Keratinocyte (primary cell): ENCODE data around the gene NT5C3A.
"Not testable (repeated sequence)": the region's sequence is repeated elsewhere in the genome, so short reads cannot be mapped to it uniquely, and the experiment has no call there.

ENCODE experiments used
- EZH2 ChIP-seq: IDR thresholded peaks from one replicate; pipeline ENCODE4 v1.6.1; 2012; ENCODE audit warnings: inconsistent platforms, mild to moderate bottlenecking, low read length, moderate library complexity
- TF ChIP-seq, protein P1 (sequence below), 3 experiments: IDR thresholded peaks in 1 of 3; conservative IDR thresholded peaks in 1 of 3; optimal IDR thresholded peaks in 1 of 3; 2 replicates in 2 of 3; 3 replicates in 1 of 3; pipeline versions ENCODE3 to v1.5.1; 2011; ENCODE audit warnings: low read length in 3 of 3, mild to moderate bottlenecking in 3 of 3, moderate library complexity in 2 of 3, control low read depth in 1 of 3, inconsistent platforms in 1 of 3; ENCODE audit not compliant: insufficient read depth in 2 of 3; ENCODE audit errors: extremely low read depth in 1 of 3

DNA sequence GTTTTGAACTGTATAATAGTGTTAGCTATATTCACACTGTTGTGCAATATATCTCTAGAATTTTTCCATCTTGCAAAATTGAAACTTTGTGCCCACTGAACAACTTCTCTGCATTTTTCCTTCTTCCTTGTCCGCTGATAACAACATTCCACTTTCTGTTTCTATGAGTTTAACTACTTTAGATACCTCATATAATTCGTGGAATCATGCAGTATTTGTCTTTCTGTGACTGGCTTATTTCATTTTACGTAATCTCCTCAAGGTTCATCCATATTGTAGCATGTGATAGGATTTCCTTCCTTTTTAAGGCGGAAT lies 95.4 kb downstream of the NT5C3A start:
- TF ChIP-seq, protein P1, sequence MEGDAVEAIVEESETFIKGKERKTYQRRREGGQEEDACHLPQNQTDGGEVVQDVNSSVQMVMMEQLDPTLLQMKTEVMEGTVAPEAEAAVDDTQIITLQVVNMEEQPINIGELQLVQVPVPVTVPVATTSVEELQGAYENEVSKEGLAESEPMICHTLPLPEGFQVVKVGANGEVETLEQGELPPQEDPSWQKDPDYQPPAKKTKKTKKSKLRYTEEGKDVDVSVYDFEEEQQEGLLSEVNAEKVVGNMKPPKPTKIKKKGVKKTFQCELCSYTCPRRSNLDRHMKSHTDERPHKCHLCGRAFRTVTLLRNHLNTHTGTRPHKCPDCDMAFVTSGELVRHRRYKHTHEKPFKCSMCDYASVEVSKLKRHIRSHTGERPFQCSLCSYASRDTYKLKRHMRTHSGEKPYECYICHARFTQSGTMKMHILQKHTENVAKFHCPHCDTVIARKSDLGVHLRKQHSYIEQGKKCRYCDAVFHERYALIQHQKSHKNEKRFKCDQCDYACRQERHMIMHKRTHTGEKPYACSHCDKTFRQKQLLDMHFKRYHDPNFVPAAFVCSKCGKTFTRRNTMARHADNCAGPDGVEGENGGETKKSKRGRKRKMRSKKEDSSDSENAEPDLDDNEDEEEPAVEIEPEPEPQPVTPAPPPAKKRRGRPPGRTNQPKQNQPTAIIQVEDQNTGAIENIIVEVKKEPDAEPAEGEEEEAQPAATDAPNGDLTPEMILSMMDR (optimal IDR thresholded peaks at IDR 0.05 in 1 of 3, IDR thresholded peaks at IDR 0.05 in 1 of 3, conservative IDR thresholded peaks at IDR 0.05 in 1 of 3; ENCODE audit: extremely low read depth in 1 of 3, insufficient read depth in 2 of 3, low read length in 3 of 3), result not testable (repeated sequence)
- not testable (repeated sequence) for TF ChIP-seq EZH2
